ENCODE measurements around the gene MGLL. TPM values are rescaled to one million over a fixed set of nuclear protein-coding genes. Genes with fewer than 3 reads are reported as not detected.

The MGLL gene
- total and polyA plus RNA-seq, 2 donors (not counting 1 experiment from before 2014, with no cell fraction given), result 1.7 to 6.9 TPM

- ChIA-PET CTCF (no interaction called here), POLR2A (no interaction called here)
- Histone ChIP-seq H3K9me3 (ENCODE audit: control extremely low read depth in 1 of 3, control insufficient read depth in 2 of 3, insufficient read depth in 1 of 3, low read length in 2 of 3) (no peaks in the 10 kb centered on the region), H3K36me3 (replicated peaks in 1 of 2; ENCODE audit: control extremely low read depth in 1 of 2, control insufficient read depth in 1 of 2, extremely low read depth in 1 of 2, insufficient read depth in 2 of 2, low read length in 1 of 2) (no peaks in the 10 kb centered on the region), H4K20me1 (ENCODE audit: control insufficient read depth, insufficient read depth, low read length, poor library complexity, severe bottlenecking) (no peaks in the 10 kb centered on the region), H3K27me3 (replicated peaks in 1 of 4; ENCODE audit: control extremely low read depth in 1 of 4, control insufficient read depth in 3 of 4, insufficient read depth in 4 of 4, low read length in 3 of 4) (no peaks in the 10 kb centered on the region), H3K4me2 (replicated peaks; ENCODE audit: low read depth, low read length, poor library complexity, severe bottlenecking) (no peak overlapping the region), H2AFZ (ENCODE audit: insufficient read depth, low read depth, low read length, poor library complexity, severe bottlenecking) (no peak overlapping the region), H3K79me2 (ENCODE audit: control insufficient read depth, insufficient read depth, low read length) (no peaks in the 10 kb centered on the region), H3K9ac (ENCODE audit: low read length) (no peak overlapping the region), H3K27ac (ENCODE audit: low read length in 2 of 2) (no peak overlapping the region), H3K4me1 (ENCODE audit: control insufficient read depth in 2 of 2, insufficient read depth in 2 of 2, low read length in 2 of 2) (no peaks in the 10 kb centered on the region), H3K4me3 (ENCODE audit: control extremely low read depth in 1 of 5, extremely low read depth in 1 of 5, insufficient read depth in 1 of 5, low read depth in 2 of 5, low read length in 4 of 5) (no peak overlapping the region)
- intact Hi-C loops (cut with micrococcal nuclease), result no loop called here
- Mint-ChIP-seq H3K27me3 (no peaks in the 10 kb centered on the region), H3K9me3 (ENCODE audit: insufficient read depth) (no peaks in the 10 kb centered on the region), H3K4me3 (no peak overlapping the region), H3K27ac (no peak overlapping the region), H3K4me1 (no peaks in the 10 kb centered on the region)
- no peak for ATAC-seq (ENCODE audit: low read depth)
- TF ChIP-seq, protein P1, sequence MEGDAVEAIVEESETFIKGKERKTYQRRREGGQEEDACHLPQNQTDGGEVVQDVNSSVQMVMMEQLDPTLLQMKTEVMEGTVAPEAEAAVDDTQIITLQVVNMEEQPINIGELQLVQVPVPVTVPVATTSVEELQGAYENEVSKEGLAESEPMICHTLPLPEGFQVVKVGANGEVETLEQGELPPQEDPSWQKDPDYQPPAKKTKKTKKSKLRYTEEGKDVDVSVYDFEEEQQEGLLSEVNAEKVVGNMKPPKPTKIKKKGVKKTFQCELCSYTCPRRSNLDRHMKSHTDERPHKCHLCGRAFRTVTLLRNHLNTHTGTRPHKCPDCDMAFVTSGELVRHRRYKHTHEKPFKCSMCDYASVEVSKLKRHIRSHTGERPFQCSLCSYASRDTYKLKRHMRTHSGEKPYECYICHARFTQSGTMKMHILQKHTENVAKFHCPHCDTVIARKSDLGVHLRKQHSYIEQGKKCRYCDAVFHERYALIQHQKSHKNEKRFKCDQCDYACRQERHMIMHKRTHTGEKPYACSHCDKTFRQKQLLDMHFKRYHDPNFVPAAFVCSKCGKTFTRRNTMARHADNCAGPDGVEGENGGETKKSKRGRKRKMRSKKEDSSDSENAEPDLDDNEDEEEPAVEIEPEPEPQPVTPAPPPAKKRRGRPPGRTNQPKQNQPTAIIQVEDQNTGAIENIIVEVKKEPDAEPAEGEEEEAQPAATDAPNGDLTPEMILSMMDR (IDR thresholded peaks at IDR 0.05), result no peak
- TF ChIP-seq EZH2 (IDR thresholded peaks at IDR 0.05; ENCODE audit: borderline replicate concordance, insufficient read depth, low read depth, low read length, poor library complexity, severe bottlenecking), result no peak
- DNase-seq, result no peak
Measured at GRCh38 chr3:127867986-127868385, 45.7 kb upstream of the MGLL start.

DNA sequence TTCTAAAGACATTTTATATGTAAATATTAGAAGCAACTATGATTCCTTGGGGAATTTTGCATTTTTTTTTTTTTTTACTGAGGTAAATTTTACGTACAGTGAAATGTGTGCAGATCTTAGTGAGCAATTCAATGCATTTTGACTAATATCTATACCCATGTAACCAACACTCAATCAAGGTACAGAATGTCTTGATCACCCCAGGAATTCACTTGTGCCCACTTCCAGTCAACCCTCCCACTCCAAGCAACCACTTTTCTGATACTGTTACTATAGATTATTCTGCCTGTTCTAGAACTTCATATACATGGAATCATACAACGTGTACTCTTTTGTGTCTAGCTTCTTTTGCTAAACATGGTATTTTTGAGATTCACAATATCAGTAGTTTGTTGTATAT is 45.1 kb upstream of the MGLL start:
- CTCF ChIA-PET, result no interaction called here
- WGBS (ENCODE audit: insufficient coverage), result no CpG with 5 or more reads among the region's 2 CpGs
- DNase-seq, result no peak

More for the DNA sequence above, 45.1 kb upstream of the MGLL start:
- H3K9me3 ChIP-seq (ENCODE audit: control extremely low read depth in 1 of 3, control insufficient read depth in 2 of 3, insufficient read depth in 1 of 3, low read length in 2 of 3), result no peaks in the 10 kb centered on the region
- no peaks in the 10 kb centered on the region for H3K79me2 ChIP-seq (ENCODE audit: control insufficient read depth, insufficient read depth, low read length)
- Mint-ChIP-seq H3K4me1 (no peaks in the 10 kb centered on the region), H3K27ac (no peak overlapping the region), H3K27me3 (no peaks in the 10 kb centered on the region), H3K4me3 (no peak overlapping the region), H3K9me3 (ENCODE audit: insufficient read depth) (no peaks in the 10 kb centered on the region)
- POLR2A ChIA-PET, result no interaction called here
- no peak overlapping the region for H2AFZ ChIP-seq (ENCODE audit: insufficient read depth, low read depth, low read length, poor library complexity, severe bottlenecking)
- H3K27me3 ChIP-seq (replicated peaks in 1 of 4; ENCODE audit: control extremely low read depth in 1 of 4, control insufficient read depth in 3 of 4, insufficient read depth in 4 of 4, low read length in 3 of 4), result no peaks in the 10 kb centered on the region
- ATAC-seq (ENCODE audit: low read depth), result no peak
- H3K4me1 ChIP-seq (ENCODE audit: control insufficient read depth in 2 of 2, insufficient read depth in 2 of 2, low read length in 2 of 2), result no peaks in the 10 kb centered on the region
- no peak overlapping the region for H3K27ac ChIP-seq (ENCODE audit: low read length in 2 of 2)
- no peaks in the 10 kb centered on the region for H4K20me1 ChIP-seq (ENCODE audit: control insufficient read depth, insufficient read depth, low read length, poor library complexity, severe bottlenecking)
- intact Hi-C loops (cut with micrococcal nuclease), result no loop called here
- H3K4me2 ChIP-seq (replicated peaks; ENCODE audit: low read depth, low read length, poor library complexity, severe bottlenecking), result no peak overlapping the region
- H3K36me3 ChIP-seq (replicated peaks in 1 of 2; ENCODE audit: control extremely low read depth in 1 of 2, control insufficient read depth in 1 of 2, extremely low read depth in 1 of 2, insufficient read depth in 2 of 2, low read length in 1 of 2), result no peaks in the 10 kb centered on the region
- H3K9ac ChIP-seq (ENCODE audit: low read length), result no peak overlapping the region
- H3K4me3 ChIP-seq (ENCODE audit: control extremely low read depth in 1 of 5, extremely low read depth in 1 of 5, insufficient read depth in 1 of 5, low read depth in 2 of 5, low read length in 4 of 5), result no peak overlapping the region
- TF ChIP-seq, protein P1 (IDR thresholded peaks at IDR 0.05), result no peak
- no peak for TF ChIP-seq EZH2 (IDR thresholded peaks at IDR 0.05; ENCODE audit: borderline replicate concordance, insufficient read depth, low read depth, low read length, poor library complexity, severe bottlenecking)
